GM18870 (cell line): ENCODE results near the gene AMELX.
A peak's percentile ranks its signal among the peaks of the same experiment; 100 is the strongest.

Experiments
- ATAC-seq: cut with Tn5 transposase; IDR thresholded peaks from one replicate; pipeline ENCODE4 v1.9.1; 2021; ENCODE audit warnings: moderate library complexity; ENCODE audit not compliant: unreplicated experiment

The AMELX gene

DNA sequence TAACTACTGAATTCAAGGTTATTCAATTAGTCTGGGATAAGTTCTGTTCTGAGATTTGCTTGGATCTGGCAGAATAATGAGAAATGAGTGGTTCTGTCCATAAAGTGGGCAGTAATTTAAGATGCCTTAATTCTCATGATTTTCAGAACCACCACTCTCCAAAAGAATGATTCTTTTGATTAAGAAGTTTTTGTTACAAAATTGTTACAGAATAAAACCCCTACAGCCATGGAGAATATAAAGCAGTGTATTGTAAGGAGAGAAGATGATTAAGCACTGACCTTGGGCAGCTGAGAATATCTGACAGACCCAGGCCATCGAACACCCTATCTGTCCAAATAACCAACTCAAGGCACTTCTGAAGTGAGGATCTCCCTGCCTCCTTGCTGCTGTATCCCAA, 12.4 kb downstream of the AMELX start:
- no peak for ATAC-seq

DNA sequence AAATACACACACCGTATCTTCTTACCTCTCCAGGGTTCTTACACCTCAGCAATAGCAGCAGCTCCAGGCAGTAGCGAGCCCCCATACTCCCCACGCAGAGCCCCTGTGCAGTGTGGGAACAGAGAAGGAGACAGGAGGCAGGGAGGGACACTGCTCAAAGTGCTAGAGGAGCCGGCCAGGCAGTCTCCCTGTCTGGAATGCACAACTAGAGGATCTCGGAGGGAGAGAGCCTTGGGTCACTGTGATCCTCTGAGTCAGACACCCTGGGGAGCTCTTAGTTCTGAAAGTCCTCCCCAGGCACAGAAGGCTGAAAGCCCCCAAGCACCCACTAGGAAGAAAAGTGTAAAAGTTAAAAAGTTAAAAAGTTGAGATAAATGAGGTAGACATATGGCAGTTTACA, 16.0 kb downstream of the AMELX start:
- no peak for ATAC-seq

DNA sequence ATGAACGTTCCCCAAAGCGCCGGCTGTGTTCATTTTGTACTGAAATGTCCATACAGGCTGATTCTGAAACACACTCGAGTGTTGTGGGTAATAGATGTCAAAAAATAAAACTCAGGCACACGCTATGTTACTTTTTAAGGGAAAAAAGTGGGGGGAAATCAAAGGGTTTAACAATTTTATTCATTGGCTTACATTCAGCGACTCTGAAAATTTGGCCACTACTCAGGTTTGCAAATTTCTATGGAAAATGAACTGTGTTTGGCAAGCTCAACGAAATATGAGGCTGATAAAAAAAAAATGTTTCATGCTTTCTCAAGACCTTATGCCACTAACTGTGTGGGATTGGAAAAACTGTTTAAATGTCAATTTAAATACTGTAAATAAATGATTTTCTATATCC, 18.5 kb downstream of the AMELX start:
- no peak for ATAC-seq

DNA sequence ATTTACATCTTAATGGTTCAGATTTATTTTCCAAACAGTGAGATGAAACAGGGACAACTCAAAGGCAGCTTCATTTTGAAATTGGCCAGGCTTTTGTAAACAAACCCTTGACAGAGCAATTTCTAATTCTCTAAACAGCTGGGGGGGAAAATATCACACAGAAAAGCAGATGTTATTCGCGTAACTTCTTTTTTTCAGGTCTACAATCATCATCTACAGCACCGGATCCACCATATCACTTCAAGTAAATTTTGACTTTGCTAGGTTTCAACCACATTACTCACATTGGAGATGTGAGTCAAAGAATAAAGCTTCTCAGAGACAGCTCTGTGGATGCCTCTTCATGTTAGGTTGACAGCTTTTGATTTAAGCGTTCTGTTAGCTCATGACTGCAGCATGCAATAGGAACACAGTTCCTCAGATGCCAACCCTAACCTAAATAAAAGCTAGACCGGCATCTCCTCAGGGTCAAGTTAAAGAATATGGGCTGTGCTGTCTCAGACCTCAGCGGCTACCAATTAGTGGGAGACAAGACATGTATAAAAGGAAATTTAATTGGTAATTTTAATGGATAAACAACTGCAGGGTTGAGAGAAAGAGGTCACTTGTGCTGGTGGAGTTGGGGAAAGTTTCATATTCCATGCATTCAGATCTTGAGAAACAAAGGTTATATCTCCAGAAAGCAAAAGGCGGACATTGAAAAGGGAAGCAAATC, 26.8 kb downstream of the AMELX start:
- no peak for ATAC-seq

DNA sequence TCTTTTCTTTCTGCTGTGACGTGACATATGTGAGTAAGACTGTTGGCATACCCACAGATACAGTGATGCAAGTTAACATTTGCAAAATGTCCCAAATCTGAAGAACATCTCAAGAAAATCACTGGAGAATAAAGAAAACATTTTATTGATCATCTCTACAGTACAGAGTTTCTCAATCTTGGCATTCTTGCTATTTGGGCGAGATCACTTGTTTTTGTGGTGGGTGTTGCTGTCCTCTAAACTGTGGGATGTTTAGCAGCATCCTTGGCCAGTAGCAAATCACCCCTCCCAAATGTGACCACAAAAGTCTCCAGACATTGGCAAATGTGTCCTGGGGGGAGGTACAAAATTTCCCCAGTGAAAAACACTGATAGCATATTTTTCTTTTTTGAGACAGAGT, 28.8 kb downstream of the AMELX start:
- ATAC-seq: no peak

DNA sequence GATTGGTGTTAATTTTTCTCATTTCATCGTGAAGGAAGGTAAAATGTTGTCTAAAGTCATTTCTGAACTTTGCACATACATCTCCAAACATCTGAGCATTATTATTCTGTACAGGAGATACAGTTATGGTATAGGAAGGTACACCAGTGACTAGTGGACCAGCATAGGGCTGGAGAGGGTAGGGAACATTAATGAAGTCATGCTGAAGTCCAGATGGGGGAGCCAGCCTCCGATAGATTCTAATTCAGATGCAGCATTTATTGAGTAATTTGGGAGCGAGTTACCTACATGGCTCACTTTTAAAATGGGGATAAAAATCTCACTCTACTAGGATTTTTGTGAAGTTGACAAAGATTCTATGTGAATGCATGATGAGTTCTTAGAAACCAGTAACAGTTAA, 34.9 kb downstream of the AMELX start:
- ATAC-seq: no peak

DNA sequence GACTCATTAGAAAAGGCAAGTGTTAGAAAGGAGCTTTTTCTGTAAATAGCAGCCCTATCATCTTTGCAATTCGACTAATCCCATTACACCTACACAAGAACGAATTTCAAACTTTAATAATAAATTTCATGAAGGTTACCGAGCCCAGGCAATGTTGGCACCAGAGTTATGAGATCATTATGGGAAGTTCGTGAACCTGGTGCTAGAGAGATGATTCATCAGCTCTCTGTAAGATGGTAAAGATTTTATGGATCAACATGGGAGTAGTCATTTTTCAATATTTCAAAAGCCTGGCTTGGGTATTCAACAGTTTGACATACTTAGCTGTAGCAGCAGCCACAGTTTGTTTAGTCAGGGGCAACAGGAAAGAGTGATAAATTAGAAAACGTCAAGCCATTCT, 35.8 kb downstream of the AMELX start:
- no peak for ATAC-seq

DNA sequence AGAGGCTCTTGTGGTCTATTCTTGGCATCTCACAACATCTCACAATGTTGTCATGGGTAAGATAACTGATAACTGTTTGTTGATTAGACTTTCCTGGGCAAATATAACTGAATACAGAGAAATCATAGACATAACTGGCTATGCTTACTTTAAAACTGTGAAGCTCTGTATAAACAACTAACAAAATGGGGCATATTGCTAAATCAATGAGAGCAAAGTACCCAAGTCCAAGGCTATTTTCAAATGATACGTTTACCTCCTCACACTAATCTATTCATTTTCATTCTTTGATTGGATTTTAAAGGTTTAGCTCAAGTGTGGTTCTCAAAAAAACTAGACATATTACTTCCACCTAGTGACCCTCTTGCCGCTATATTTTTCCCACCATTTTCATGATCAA, 38.6 kb downstream of the AMELX start:
- no peak for ATAC-seq

DNA sequence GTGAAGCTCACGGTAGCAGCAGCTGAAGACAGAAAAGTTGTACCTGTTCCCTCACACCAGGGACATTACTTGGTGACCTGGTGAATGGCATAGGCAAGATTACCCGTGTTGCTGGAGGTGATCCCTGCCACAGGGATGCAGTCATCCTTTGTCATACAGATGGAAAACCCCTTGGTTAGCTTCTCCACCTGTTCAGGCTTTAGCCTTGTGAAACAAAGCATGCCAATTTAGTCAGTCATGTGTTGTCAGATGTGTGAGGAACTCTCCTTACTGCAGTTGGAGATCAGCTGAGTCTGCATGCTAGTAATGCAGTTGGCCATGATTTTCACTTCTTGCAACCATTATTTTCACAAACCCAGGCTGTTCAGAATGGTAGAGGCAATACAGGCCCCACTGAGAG, 41.0 kb downstream of the AMELX start:
- no peak for ATAC-seq

DNA sequence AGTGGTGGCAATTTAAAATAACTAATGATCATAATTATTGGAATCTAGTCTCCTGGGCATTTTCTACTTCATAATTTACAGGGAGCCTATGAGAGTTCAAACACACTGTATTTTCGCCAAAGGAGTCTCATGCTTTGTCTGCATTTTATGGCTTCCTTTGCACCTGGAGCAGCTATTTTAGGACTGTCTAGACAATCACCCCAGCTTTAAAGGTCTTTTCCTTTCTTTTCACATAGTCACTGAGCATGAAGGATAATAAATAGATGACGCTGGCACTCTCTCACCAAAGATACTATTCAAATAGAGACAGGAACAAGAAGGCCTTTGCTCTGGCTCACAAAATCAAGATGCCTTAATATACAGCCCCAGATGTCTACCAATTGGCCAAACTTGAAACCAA, 43.0 kb downstream of the AMELX start:
- ATAC-seq: no peak

DNA sequence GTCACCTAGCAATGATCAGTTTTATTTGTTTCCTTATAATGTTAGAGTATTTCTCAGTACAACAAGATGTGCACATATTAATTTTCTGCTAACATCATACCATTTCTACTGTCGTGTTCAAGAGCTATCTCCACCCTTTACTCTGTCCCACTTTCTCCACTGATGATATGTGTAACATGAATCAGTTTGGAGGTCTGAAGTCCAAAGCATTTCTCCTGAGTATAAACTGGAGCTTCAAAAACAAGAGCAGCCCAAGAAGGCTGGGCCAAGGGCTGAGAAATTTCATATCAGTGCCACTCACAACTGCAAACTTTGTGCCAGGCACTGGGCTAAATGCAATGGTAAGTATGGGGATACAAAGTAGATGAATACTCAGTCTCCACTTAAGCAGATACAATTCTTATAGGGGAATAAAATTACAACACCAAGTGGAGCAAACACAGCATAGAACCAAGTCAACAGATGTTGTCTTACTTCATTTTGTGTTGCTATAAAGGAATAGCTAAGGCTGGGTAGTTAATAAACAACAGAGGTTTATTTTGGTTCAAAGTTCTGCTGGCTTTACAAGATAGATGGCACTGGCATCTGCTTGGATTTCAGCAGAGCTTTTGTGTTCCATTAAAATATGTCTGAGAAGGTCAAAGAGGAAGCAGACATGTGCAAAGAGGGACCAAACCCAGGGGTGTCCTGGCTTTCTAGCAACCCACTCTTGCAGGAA, 44.2 kb downstream of the AMELX start:
- no peak for ATAC-seq

DNA sequence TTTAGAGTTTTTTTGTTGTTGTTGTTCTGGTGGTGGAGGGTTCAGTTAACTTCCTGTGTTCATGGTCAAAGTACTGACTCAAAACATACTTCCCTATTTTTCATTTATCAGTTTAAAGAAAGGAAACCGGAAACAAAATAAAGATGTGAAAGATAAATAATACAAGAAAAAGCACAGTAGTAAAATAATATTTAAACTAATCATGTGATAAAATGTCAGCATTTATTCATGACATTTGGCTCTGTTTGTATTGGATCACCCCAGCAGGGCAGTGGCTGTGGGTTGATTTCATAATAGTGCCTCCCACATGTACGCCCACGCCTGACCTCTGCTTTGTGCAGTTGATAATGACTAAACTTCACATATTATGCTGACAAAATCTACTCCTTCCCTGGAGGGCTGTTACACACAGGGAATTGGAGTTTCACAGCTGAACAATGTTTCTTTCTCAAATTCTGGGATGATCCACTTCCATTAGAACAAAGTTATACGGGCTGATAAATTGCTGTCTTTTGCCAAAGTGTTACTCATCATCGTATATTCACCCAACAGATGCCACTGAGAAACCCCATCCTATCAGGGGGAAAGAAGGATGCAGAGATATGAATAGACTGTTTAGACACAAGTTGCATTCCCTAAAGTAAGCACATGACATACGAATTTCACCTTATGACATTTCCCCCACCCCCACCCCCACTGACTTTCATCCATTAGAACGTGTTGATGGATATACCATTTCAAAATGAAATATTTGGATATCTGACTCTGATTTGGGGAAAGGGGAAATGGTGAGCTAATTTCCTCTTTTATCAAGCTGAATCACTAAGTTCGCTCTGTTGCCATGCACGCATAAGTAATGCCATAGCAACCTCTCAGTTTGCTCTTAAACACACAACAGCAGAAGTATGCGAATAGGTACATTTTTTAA, 48.3 kb downstream of the AMELX start:
- ATAC-seq: peak; percentile 84

DNA sequence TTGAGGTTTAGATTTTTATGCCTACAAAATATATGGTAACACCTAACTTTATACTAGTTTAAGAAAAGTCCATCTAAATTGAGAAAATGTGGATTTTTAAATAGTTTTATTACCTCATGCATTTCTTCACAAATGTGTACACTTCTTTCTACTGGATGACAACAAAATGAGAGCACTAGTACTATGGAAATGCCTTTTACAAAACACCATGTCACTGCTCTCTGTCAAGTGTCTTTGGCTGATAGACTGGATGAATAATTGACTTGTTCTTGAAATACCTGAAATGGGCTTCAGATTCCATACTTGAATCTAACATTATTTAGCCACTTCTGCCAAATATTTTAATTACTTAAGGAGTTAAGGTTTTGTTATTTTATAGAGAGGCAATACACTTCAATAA, 49.5 kb downstream of the AMELX start:
- no peak for ATAC-seq

DNA sequence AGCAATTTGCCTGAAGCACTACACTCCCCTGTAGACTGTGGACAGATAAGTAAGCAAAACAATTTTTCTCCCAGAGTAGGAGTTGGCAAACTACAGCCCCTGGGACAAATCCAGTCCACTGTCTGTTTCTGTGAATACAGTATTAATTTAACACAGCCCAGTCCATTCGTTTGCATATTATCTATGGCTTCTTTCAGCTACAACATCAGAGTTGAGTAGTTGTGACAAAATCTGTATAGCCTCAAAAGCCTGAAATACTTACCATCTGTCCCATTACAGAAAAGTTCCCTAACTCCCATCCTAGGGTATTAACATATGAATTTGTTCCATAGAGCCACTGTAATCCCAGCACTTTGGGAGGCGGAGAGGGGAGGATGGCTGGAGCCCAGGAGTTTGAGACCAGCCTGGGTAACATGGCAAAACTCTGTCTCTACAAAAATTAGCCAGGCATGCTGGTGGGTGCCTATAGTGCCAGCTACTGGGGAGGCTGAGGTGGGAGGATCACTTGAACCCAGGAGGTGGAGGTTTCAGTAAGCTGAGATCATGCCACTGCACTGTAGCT, 53.0 kb downstream of the AMELX start:
- ATAC-seq: no peak

DNA sequence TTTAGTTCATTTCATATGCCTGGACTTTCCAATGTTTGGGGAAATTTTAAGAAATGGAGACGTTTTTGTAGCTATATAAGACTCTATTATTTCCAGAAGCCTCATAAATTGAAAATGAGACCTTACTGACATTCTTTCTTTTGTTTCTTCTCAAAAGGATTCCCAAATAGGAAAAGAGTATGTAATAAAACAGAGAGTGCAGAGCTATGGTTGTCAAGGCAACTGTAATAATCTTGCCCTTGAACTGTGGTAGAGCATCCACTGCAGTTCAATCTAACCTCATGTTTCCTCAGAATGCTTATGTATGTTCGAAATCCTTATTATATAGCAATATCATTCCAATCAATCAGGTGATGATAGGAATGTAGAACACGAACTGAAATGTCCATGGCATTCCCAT, 54.1 kb downstream of the AMELX start:
- ATAC-seq: no peak

DNA sequence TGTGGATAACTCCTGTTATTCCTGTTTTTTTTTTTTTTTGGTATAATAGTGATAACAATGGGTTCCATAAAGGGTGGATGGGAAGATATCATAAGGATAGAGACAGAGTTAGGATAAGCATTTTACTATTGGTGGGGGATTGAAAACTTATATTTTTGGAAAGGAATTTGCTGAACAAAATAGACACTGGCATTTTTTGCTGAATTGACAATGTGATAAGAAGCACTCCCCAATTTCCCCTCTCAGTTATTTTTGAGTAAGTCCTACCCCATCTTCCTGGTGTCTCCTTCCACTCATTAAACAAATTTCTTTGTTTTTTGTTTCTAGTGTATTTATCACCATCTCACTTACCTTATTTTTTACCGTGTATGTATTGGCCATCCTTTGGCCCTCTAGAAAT, 55.8 kb downstream of the AMELX start:
- no peak for ATAC-seq

DNA sequence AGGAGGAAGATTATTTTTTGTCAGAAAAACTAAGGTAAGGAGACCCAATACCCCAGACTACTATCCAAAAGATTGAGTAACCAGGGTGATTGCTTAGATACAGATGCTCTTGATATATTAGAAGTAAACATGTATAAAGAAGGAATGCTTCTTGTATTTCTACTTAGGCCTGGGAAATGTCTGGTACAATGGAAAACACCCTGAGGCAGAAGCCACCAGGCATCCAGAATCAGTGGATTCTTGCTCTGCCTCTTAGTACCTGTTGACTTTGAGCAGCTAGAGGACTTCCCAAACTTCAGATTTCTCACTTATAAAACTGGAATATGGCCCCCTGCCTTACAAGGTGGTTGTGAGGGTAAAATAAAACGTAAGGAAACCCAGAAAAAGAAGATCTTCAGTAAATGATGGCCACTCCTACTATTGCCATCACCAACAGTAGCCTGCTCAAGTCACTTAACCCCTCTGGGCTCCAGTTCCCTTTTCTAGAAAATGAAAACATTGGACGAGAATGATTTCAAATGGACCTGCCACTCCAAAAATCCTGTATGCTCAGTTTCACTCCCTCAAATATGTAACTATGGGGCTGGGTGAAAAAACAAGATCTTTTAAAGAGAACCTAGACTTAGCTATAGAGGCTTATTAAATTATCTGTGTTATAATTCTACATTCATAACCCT, 56.6 kb downstream of the AMELX start:
- no peak for ATAC-seq
